AG04449 (cell line): ENCODE data around the gene ARX.

ENCODE experiments used
- CTCF ChIA-PET: fragments of 350-600 bp; formaldehyde crosslinking; extraction: SDS; loops from one replicate; lab custom pipeline; 2021; ENCODE audit warnings: antibody characterized with exemption; lab: Yijun Ruan, JAX
- POLR2A ChIA-PET: fragments of 400-600, 350-600 bp; formaldehyde crosslinking; extraction: SDS; loops from one replicate; lab custom pipeline; 2020; ENCODE audit warnings: antibody characterized with exemption, inconsistent platforms; lab: Yijun Ruan, JAX
- DNase-seq: peaks from one replicate; pipeline ENCODE4 v3.0.0-alpha.2; 2010; ENCODE audit warnings: low read depth, low spot score
- H3K4me3 ChIP-seq: 2 replicates; pipeline ENCODE4 v1.5.1; 2011; ENCODE audit warnings: low read depth, mild to moderate bottlenecking, control low read depth, low read length
- TF ChIP-seq, protein P1 (sequence below): IDR thresholded peaks from one replicate; pipeline ENCODE4 v1.5.1; 2011; ENCODE audit warnings: mild to moderate bottlenecking, moderate library complexity, low read length, control low read depth, inconsistent platforms; ENCODE audit not compliant: insufficient read depth; ENCODE audit errors: missing control alignments

ARX gene

DNA sequence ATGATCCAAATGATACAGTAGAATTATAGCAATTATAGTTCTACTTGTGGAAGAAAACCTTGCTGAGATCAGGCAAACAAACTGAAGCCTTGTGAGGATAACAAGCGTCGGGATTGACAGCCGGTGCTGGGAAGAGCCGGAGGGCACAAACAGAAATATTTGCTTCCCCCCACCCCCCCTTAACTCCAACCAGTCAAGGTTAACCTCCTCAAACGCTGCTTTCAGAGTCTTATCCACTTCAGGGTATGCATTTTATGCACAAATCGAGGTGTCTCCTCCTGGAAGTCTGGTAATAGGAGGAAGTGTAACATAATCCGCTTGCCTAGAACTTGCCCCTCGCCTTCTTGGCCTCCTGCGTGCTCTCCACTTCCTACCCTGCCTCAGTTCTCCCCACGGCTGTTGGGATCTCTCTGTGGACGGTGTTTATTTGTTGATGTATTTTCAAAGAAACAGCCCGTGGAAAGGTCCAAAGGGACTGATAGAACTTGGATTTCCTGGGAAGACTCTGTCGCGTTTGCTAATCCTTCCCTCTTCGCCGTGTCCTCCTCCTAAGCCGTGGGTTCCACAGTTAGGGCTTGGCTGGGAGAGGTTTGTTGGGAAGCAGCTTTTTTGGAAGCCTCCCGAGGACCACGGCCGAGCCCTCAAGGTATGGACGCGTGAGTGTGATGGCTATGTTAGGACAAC, 4.1 kb upstream of the ARX start:
- ChIA-PET CTCF (interaction anchor here (0.9 to 2.5 kb wide), 2 partner anchors 9 to 181 kb away, joined by 5 to 19 read pairs; no protein-coding TSS in a partner anchor), POLR2A (no interaction called here)
- no peak for DNase-seq
- TF ChIP-seq, protein P1, sequence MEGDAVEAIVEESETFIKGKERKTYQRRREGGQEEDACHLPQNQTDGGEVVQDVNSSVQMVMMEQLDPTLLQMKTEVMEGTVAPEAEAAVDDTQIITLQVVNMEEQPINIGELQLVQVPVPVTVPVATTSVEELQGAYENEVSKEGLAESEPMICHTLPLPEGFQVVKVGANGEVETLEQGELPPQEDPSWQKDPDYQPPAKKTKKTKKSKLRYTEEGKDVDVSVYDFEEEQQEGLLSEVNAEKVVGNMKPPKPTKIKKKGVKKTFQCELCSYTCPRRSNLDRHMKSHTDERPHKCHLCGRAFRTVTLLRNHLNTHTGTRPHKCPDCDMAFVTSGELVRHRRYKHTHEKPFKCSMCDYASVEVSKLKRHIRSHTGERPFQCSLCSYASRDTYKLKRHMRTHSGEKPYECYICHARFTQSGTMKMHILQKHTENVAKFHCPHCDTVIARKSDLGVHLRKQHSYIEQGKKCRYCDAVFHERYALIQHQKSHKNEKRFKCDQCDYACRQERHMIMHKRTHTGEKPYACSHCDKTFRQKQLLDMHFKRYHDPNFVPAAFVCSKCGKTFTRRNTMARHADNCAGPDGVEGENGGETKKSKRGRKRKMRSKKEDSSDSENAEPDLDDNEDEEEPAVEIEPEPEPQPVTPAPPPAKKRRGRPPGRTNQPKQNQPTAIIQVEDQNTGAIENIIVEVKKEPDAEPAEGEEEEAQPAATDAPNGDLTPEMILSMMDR: no peak
- no peak overlapping the region for H3K4me3 ChIP-seq

DNA sequence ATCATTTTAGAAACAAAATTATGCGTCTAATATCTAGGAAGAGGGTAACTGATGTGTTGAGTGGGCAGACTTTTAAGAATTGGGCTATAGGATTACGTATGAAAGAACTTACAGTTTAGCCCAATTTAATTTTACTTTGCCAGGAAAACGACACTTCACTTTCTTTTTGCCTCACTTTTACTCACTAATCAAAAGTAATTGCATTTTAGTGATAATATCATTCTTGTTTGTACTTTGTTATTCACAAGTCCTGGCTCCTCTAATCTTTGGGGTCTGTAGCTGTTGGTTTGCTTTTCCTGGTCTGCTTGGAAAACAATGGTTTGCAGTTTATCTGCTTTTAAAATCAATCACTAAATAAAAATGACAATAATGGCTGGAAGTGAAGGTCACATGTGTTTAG, 2.9 kb upstream of the ARX start:
- no peak overlapping the region for H3K4me3 ChIP-seq
- CTCF ChIA-PET: no interaction called here
- DNase-seq: no peak
- POLR2A ChIA-PET: no interaction called here
- TF ChIP-seq, protein P1: no peak

DNA sequence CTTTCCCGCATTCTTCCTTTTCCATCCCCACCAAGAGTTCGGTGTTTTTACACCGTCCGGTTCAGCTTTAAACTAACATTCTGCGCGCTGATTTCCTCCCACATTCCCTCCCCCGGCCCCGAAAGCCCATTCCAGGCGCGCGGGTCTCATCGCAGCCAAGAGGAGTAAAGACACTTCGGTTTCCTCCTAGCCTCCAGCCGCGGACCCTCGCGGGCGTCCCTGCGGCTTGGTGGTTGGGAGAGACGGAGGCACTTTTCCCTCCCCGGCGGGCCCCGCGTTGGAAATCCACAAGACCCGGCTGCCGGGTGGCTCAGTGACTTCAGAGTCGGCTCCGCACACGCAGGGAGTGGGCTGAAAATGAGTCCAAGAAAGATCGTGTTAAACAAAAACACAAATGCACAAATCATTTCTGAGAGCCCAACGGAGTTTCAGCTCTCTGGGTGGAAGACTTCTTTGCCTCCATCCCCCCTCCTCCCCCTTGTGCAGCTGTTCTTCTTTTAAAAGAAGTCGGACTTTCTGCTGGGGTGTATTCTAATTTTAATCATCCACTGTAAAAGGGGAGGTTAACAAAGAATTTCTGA, 2.0 kb upstream of the ARX start:
- CTCF ChIA-PET: no interaction called here
- no peak for DNase-seq
- TF ChIP-seq, protein P1: no peak
- POLR2A ChIA-PET: no interaction called here
- no peak overlapping the region for H3K4me3 ChIP-seq

DNA sequence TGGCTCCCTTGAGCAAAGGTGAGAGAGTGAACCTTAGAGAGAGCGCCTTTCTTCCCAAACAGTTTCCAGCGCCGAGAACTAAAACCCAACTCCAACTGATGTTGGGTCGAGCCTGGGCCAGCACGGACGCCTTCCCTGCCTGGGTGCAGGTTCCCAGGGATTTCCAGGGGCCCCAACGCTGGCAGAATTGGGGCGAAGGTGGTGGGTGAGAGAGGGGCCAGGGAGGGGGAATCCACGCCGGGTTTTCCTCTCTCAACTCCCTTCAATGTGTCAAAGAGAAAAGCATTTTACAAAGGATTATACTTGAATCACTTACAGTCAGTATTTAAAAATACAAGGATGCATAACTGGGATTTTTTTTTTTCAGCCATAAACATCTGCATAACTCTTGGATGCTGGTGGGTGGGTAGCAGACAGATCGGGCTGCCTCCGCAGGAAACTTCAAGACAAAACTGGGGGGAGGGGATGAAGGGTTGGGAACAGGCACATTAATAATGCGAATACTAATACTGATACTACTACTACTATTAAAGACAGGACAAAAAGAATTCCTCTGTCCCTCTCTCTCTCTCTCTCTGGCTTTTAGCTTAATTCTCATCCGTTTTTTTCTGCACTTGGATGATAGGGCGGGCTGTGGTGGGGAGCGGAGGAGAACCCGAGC, 1.3 kb upstream of the ARX start:
- POLR2A ChIA-PET: no interaction called here

DNA sequence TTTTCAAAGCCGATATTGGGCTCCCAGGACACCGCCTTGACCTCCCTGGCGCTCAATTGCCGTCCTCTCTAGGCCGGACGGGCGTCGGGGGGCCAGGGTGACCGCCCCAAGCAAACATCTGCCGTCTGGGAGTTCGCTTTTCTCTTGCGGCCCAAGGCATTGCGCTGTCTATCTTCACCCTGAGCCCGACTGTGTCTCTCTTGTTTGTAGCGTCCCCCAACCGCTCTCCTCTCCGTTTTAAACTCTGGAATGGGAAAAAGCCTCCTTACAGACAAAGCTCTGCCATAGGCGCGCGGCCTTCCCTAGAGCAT, 551 bp upstream of the ARX start:
- no peak overlapping the region for H3K4me3 ChIP-seq
- CTCF ChIA-PET: no interaction called here
- TF ChIP-seq, protein P1: no peak
- no peak for DNase-seq
- POLR2A ChIA-PET: no interaction called here

More for the DNA sequence above, 1.3 kb upstream of the ARX start:
- DNase-seq: no peak
- H3K4me3 ChIP-seq: no peak overlapping the region
- TF ChIP-seq, protein P1: no peak
- CTCF ChIA-PET: no interaction called here

DNA sequence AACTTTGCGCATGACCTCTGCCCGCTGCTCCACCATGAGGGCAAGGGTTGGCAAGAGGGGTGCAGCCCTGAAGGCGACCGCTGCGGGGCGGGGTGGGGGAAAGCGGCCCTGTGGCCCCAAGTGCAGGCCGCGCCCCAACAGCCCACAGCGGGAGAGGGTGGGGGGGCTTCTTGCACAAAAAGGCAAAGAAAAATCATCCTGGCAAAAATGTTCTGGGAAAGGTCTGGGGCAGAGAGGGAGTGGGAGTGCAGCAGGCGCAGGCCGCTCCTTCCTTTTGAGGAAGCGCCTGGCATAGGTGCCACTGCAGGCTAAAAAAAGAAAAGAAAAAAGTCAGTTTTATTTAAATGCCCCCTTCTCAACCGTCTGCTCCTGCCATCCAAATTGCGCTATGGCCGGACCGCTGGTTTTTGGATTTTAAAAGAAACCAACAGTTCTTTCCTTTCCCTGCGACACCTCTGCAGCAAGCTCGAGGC, 1.4 kb downstream of the ARX start:
- POLR2A ChIA-PET: no interaction called here
- DNase-seq: no peak
- no peak overlapping the region for H3K4me3 ChIP-seq
- TF ChIP-seq, protein P1: no peak
- CTCF ChIA-PET: no interaction called here
